PC-3 (cell line): ENCODE measurements around the gene P2RX3. TPM values are rescaled to one million over a fixed set of nuclear protein-coding genes. Genes with fewer than 3 reads are reported as not detected.

Experiments
- ATAC-seq: fragments of 200-7000 bp; cut with Tn5 transposase; 2 replicates; pipeline ENCODE4 v1.9.1; 2020; ENCODE audit warnings: mild to moderate bottlenecking, moderate library complexity
- BruUV-seq: library from RNA; stranded (reverse); fragments of 400-500 nt; replicated peaks from 2 replicates; lab custom pipeline; 2021; lab: Mats Ljungman, UMichigan
- CTCF ChIA-PET: fragments of 300-600 bp; sonication (Branson Sonifier 250); formaldehyde crosslinking; loops from one replicate; lab custom pipeline; 2022; ENCODE audit warnings: antibody characterized with exemption; lab: Charles Lee
- POLR2A ChIA-PET: fragments of 300-600 bp; sonication (Branson Sonifier 250); formaldehyde crosslinking; loops from one replicate; lab custom pipeline; 2022; ENCODE audit warnings: antibody characterized with exemption; ENCODE audit not compliant: unreplicated experiment; lab: Charles Lee
- DNase-seq: peaks from one replicate; pipeline ENCODE4 v3.0.0-alpha.2; 2015
- H2AFZ ChIP-seq: fragments of 300-600 bp; sonication (generic); 2 replicates; pipeline ENCODE4 v1.6.0; 2016; ENCODE audit warnings: antibody characterized with exemption, low read length
- H3F3A ChIP-seq: fragments of 300-600 bp; sonication (generic); one replicate; pipeline ENCODE4 v1.6.0; 2017; ENCODE audit warnings: antibody characterized with exemption, low read length, control low read depth, mild to moderate bottlenecking; ENCODE audit not compliant: unreplicated experiment
- H3K27ac ChIP-seq: fragments of 300-600 bp; sonication (generic); 2 replicates; pipeline ENCODE4 v1.5.1; 2016; ENCODE audit warnings: mild to moderate bottlenecking, low read length
- H3K27me3 ChIP-seq: fragments of 300-600 bp; sonication (generic); 2 replicates; pipeline ENCODE4 v1.6.1; 2016; ENCODE audit warnings: low read length, mixed read lengths
- H3K36me3 ChIP-seq: fragments of 300-600 bp; sonication (generic); 2 replicates; pipeline ENCODE4 v1.6.1; 2016; ENCODE audit warnings: low read depth, mixed run types, low read length, mixed read lengths
- H3K4me1 ChIP-seq: fragments of 300-600 bp; sonication (generic); 2 replicates; pipeline ENCODE4 v1.5.1; 2016; ENCODE audit warnings: low read length; ENCODE audit not compliant: insufficient read depth
- H3K4me2 ChIP-seq: fragments of 300-600 bp; sonication (generic); 2 replicates; pipeline ENCODE4 v1.6.0; 2016; ENCODE audit warnings: low read length
- H3K4me3 ChIP-seq: fragments of 300-600 bp; sonication (generic); 2 replicates; pipeline ENCODE4 v1.5.1; 2016; ENCODE audit warnings: mild to moderate bottlenecking, low read length, mixed read lengths
- H3K79me2 ChIP-seq: fragments of 300-600 bp; sonication (generic); 2 replicates; pipeline ENCODE4 v1.6.1; 2017; ENCODE audit warnings: low read length, mixed read lengths
- H3K9ac ChIP-seq: fragments of 300-600 bp; sonication (generic); 2 replicates; pipeline ENCODE4 v1.6.0; 2016; ENCODE audit warnings: mild to moderate bottlenecking, low read length
- H3K9me2 ChIP-seq: fragments of 300-600 bp; sonication (generic); replicated peaks from 2 replicates; pipeline ENCODE4 v1.6.1; 2016; ENCODE audit warnings: mixed run types, low read length, mixed read lengths
- H3K9me3 ChIP-seq: fragments of 300-600 bp; sonication (generic); 2 replicates; pipeline ENCODE4 v1.6.1; 2016; ENCODE audit warnings: low read length, mixed read lengths
- H4K20me1 ChIP-seq: fragments of 300-600 bp; sonication (generic); 2 replicates; pipeline ENCODE4 v1.6.1; 2016; ENCODE audit warnings: low read length, mixed read lengths
- EZH2 ChIP-seq: fragments of 300-600 bp; sonication (generic); IDR thresholded peaks from one replicate; pipeline ENCODE4 v1.6.1; 2017; ENCODE audit warnings: antibody characterized with exemption, mild to moderate bottlenecking, low read length; ENCODE audit not compliant: unreplicated experiment
- EZH2phosphoT487 ChIP-seq: fragments of 300-600 bp; sonication (generic); IDR thresholded peaks from 2 replicates; pipeline ENCODE4 v1.6.1; 2018; ENCODE audit warnings: mild to moderate bottlenecking, antibody characterized with exemption, low read length, borderline replicate concordance
- intact Hi-C: fragments of 100-400 bp; cut with micrococcal nuclease; formaldehyde crosslinking; loops from 2 replicates; pipeline ENCODE4 v1.9.0; 2023
- total RNA-seq: library from RNA; depleted of rRNA; stranded (reverse); fragments of >200 nt; gene quantifications from 2 replicates; pipeline ENCODE4 v1.2.3, GENCODE V29; 2014
- TF ChIP-seq, protein P1 (sequence below): fragments of 300-600 bp; sonication (generic); conservative IDR thresholded peaks from 2 replicates; pipeline ENCODE4 v1.5.1; 2017; ENCODE audit warnings: antibody characterized with exemption, low read depth, mild to moderate bottlenecking, low read length

The P2RX3 gene
- total RNA-seq, 1 experiment from 2014 or later: not detected

GRCh38 chr11:57407010-57407920 is 69.1 kb downstream of the P2RX3 start:
- no peaks in the 10 kb centered on the region for H3K9me2 ChIP-seq
- no peak for DNase-seq
- H3K36me3 ChIP-seq: 0 out of 2 replicates have a peak, but pooled peaks cover 3% of the 10 kb centered on the region
- no peaks in the 10 kb centered on the region for H3K79me2 ChIP-seq
- CTCF ChIA-PET: no interaction called here
- no TSS peak for BruUV-seq
- no peak overlapping the region for H3K9ac ChIP-seq
- intact Hi-C loops: no loop called here
- H3K27ac ChIP-seq: peak overlapping the region; percentile 43; the same call in 1 of the 2 replicates
- peaks cover 29% of the 10 kb centered on the region for H3K4me1 ChIP-seq
- no peaks in the 10 kb centered on the region for H3K27me3 ChIP-seq
- no peak overlapping the region for H2AFZ ChIP-seq
- H3F3A ChIP-seq: no peaks in the 10 kb centered on the region
- ATAC-seq: no peak
- no peak overlapping the region for H3K4me3 ChIP-seq
- POLR2A ChIA-PET: no interaction called here
- TF ChIP-seq EZH2 (no peak), EZH2phosphoT487 (no peak)
- TF ChIP-seq, protein P1, sequence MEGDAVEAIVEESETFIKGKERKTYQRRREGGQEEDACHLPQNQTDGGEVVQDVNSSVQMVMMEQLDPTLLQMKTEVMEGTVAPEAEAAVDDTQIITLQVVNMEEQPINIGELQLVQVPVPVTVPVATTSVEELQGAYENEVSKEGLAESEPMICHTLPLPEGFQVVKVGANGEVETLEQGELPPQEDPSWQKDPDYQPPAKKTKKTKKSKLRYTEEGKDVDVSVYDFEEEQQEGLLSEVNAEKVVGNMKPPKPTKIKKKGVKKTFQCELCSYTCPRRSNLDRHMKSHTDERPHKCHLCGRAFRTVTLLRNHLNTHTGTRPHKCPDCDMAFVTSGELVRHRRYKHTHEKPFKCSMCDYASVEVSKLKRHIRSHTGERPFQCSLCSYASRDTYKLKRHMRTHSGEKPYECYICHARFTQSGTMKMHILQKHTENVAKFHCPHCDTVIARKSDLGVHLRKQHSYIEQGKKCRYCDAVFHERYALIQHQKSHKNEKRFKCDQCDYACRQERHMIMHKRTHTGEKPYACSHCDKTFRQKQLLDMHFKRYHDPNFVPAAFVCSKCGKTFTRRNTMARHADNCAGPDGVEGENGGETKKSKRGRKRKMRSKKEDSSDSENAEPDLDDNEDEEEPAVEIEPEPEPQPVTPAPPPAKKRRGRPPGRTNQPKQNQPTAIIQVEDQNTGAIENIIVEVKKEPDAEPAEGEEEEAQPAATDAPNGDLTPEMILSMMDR: no peak
- no peaks in the 10 kb centered on the region for H4K20me1 ChIP-seq
- no peaks in the 10 kb centered on the region for H3K9me3 ChIP-seq
- no peak overlapping the region for H3K4me2 ChIP-seq

GRCh38 chr11:57407941-57408475 is 69.9 kb downstream of the P2RX3 start:
- Histone ChIP-seq H3K27me3 (no peaks in the 10 kb centered on the region), H3K36me3 (0 out of 2 replicates have a peak, but pooled peaks cover 3% of the 10 kb centered on the region), H3F3A (no peaks in the 10 kb centered on the region), H3K9me3 (no peaks in the 10 kb centered on the region), H3K9me2 (no peaks in the 10 kb centered on the region), H4K20me1 (no peaks in the 10 kb centered on the region), H3K79me2 (no peaks in the 10 kb centered on the region), H3K4me3 (no peak overlapping the region), H3K4me2 (no peak overlapping the region), H3K9ac (no peak overlapping the region), H2AFZ (no peak overlapping the region), H3K27ac (no peak overlapping the region), H3K4me1 (peaks cover 21% of the 10 kb centered on the region)
- no TSS peak for BruUV-seq
- DNase-seq (no peak), ATAC-seq (no peak)
- POLR2A ChIA-PET: no interaction called here
- intact Hi-C loops: no loop called here
- CTCF ChIA-PET: no interaction called here
- no peak for TF ChIP-seq EZH2
- TF ChIP-seq, protein P1: no peak
- no peak for TF ChIP-seq EZH2phosphoT487
